NCI-H2081 (cell line): ENCODE measurements around the gene IL11RA.
"Not testable (repeated sequence)": the region's sequence is repeated elsewhere in the genome, so short reads cannot be mapped to it uniquely, and the experiment has no call there.

Source experiments
- DNase-seq, 2 experiments: peaks; one replicate each; lab custom pipeline; 2025; lab: John Stamatoyannopoulos, UW

Gene IL11RA

DNA sequence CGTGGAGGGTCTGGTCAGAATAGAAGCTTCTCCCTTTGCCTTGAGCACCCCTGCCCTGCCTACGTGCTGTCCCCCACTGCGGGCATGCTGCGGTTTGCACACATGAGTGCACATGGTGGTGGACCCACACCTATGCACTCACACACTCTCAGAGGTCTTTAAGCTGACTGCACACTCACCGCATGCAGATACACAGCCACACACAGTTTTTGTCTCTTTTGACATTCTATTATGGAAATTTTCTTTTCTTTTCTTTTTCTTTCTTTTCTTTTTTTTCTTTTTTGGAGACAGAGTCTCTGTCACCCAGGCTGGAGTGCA, 22.5 kb upstream of the IL11RA start:
- no peak for DNase-seq

DNA sequence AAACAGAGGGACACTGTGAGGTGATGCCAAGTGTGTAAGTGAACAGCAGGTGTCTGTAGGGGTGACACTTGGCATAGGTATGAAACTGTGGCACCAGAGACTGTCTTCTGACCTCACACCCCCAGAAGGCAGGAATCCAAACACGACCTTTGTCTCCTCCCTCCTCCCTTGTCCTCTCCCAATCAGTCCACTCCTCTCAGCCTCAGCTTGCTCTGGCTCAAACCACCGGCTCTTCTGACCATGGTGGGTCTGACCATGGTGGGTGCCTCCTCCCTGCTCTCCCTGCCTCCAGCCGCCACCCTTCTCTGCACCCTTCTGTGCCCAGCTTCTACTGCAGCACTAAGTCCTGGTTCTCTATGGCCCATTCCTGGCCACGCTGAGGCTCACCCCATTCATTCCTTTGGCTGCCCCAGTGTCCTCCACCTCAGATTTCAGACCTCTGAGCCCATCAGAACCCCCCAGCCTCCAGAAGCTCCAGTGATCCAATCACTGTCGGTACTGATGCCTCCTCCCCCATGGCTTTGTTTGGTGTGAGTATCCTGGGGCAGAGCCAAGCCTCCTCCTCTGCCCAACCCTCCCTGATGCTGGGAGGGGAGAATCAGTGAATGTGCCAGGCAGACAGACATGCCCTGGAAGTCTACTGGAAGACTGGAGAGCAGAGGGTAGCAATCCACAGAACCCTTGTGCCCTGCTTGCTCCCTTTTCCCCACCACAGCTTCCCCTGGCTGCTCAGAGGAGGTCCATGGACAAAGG, 21.4 kb upstream of the IL11RA start:
- no peak for DNase-seq

DNA sequence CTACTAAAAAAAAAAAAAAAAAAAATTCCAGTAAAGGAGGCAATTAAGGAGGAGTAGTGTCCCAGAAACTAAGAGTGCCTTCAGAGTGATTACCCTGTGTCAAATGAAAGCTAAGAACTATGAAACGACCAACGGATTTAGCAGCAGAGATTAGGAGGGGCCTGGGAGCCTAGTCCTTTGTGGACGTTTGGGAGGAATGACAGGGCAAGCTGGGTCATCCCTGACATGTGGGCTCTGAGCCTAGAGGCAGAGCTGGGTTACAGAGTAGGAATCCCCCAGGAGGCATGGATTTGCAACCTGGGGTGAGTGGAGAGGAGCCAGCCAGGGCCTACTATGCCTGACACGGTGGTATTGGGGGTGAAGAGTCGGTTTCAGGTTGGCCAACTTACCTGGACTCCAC, 18.8 kb upstream of the IL11RA start:
- DNase-seq: no peak

DNA sequence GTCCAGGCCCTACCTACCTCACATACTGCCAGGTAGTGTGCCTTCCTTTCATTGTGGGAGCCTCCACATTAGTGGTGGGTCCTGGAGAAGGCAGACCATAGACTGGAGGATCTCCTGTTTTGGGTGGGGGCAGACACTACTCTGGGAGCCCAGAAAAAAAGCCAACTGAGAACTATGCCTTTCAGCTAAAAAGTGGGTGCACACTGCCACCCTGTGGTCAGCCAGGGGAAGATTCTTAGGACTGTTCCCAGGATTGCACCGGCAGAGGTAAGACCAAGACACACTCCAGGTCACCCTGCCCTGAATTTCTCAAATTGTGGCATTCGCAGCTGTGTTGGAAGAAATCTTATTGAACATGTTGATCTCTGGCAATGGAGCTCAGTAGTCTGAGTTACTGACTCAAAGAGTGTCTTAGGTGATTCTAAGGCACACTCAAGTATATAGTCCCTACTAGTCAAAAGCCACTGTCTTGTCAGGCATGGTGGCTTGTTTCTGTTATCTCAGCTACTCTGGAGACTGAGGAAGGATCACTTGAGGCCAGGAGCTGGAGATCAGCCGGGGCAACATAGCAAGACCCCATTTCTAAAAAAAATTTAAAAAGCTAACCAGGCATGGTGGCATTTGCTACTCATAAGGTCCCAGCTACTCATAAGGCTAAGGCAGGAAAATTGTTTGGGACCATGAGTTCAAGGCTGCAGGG, 18.0 kb upstream of the IL11RA start:
- peak; percentile 55 to 72 for DNase-seq

DNA sequence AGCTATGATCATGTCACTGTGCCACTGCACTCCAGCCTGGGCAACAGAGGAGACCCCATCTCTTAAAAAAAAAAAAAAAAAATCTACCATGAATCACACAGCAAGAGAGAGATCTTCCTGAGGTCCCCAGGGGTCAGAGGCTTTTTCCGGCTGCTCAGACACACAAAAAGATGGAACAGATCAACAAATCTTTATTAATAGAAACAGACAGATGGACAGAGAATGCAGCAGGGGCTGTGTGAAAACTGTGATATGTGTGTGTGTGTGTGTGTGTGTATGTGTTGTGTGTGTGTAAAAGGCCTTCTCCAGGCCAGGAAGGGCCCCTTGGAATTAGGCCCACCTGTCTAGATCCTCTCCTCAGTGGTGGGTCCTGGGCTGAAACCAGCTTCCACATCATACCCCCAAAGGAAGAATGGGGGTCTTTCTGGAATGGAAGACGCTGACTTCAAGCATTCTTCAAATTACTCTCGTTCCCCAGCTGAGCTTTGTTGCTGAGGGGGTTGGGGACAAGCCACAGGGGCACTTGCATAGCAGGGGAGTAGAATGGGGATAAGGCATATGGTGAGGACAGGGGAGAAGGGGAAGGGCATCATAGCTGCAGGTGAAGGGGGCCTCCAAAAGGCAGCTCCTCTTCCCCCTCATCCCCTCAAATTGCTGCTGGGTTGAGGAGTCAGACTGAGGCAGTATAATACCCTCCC, 17.3 kb upstream of the IL11RA start:
- no peak for DNase-seq

DNA sequence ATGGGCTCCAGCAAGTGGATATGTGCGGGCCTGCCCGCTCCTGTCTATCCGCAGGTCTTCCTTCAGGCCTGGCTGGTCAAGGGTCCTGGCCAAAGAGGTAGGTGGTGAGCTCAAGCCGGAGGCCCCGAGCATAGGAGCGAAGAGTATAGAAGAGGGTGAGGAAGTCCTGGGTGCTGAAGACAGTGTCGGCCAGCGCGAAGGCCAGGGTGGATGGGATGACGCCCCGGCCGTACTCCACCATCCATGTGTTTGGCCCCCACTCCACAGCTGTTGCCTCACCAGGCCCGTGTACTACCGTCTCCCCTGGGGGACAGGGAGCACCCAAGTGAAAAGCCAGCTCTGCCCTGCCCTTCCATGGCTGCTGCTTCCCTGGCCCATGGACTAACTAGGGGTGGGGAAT, 16.4 kb upstream of the IL11RA start:
- no peak for DNase-seq

DNA sequence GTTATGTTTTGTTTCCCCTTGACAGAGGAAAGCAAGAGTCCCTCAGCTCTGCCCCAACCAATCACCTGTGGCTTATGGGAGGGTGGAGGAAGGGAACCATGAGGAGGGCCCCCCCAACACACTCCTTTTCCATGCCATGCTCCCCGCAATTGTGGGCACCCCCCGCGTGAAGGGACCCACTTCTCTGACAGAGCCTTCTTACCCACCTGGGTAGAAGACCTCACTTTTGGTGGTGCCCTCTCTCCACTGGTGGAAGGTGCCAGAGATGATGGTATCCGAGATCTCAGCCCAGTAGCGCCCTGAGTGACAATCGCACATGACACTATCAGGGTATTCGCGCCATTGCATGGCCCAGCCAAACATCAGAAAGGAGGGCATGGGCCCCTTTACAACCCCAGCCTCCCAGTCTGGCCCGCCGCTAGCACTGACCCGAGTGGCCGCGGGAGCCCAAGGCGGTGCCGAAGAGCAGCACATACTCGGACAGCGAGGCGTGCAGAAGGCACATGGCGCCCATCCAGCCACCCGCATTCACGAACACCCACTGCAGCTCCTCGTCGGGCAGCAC, 15.1 kb upstream of the IL11RA start:
- DNase-seq: peak; percentile 5 to 32

DNA sequence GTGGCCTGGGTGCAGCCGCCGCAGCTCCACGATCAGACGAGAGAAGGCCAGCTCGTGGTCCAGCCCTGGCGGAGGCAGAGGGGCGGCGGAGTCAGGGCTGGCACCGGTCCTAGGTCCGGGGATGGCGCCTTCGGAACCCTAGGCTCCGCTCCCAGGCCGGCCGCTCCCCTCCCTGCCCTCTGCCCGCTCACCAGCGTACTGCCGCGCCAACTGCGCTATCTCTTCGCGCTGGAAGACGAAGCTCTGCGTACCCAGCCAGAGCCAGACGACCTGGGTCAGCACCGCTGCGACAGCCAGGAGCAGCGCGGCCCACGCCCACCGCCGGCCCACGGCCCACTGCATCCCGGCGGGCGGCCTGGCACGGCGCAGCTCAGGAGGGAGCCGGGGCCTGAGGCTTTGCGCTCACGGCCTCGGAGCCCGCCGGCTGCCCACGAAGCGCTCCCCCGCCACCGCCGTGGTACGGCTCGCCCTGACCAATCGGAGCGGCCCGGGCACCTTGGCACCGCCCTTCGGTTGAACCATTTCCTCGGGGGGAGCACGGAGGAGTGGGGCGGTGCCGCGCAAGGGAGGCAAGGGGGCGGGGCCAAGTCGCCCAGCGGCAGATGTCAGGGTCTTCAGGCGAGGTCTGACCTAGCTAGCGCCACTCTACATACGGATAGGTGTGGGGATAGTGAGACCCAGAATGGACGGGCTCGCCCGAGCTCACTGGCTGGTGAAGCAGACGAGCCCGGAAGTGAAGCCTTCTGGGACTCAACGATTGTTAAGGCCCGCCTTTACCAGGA, 14.4 kb upstream of the IL11RA start, which contains the start of gene SIGMAR1:
TSS of gene SIGMAR1 (minus strand) at position 432 of the 782 bp plus-strand sequence. CDS start at position 342, 90 bp downstream.
- DNase-seq: peak; percentile 93 to 95

DNA sequence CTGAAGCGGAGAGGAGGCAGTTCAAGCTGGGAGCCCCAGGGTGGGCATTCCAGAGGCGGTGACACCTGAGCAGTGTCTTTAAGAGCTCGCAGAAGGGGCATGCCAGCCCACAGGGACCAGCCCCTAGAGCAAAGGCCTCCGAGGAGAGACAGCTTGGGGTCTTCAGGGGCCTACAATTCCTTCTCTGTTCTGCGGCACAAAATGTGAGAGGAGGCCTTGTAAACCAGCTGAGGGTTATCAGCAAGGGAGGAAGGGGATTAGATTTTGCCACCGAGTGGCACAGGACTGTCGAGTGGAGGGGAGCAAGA, 13.9 kb upstream of the IL11RA start:
- no peak for DNase-seq

DNA sequence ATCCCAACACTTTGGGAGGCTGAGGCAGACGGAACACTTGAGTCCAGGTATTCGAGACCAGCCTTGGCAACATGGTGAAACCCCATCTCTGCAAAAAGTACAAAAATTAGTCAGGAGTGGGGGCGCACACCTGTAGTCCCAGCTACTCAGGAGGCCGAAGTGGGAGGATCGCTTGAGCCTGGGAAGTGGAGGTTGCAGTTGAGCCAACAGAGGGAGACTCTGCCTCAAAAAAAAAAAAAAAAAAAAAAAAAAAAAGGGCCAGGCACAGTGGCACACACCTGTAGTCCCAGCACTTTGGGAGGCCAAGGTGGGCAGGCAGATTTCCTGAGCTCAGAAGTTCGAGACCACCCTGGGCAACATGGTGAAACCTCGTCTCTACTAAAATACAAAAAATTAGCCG, 12.7 kb upstream of the IL11RA start:
- not testable (repeated sequence) for DNase-seq

DNA sequence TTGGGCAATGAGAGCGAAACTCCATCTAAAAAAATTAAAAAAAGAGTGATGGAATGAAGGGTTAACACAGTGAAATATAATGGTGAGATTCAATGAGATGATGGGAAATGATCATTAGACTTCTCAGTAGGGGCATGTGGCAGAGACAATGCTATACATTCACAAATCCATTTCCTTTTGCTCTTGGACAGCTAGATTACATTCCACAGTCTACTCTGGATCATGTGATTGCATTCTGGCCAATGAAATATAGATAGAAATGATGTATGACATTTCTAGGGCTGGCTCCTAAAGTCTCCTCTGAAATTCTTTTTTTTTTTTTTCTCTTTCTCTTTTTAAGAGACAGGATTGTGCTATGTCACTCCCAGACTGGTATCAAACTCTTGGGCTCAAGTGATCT, 9.3 kb upstream of the IL11RA start:
- DNase-seq: no peak

DNA sequence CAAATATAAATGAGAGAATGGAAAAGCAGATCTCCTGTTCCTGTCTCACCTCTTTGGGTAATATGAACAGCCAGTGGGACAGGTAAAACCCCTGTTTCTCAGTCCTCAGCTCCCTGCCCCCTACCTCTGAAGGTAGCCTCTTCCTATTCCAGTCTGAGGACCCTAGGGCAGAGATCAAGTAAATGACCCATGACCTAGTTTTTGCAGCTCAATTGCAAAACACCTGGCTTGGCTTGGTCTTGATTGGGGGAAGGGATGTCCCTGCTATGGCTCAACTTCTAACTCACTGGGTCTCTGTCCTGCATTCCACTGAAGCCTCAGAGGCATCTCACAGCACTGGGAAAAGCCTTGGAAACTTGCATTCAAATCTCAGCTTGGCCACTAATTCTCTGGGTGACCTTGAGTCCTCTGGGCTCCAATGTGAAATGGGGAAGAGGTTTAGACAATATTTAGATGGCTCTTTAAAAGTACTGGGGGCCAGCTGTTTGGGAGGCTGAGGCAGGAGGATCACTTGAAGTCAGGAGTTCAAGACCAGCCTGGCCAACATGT, 7.1 kb upstream of the IL11RA start:
- no peak for DNase-seq

DNA sequence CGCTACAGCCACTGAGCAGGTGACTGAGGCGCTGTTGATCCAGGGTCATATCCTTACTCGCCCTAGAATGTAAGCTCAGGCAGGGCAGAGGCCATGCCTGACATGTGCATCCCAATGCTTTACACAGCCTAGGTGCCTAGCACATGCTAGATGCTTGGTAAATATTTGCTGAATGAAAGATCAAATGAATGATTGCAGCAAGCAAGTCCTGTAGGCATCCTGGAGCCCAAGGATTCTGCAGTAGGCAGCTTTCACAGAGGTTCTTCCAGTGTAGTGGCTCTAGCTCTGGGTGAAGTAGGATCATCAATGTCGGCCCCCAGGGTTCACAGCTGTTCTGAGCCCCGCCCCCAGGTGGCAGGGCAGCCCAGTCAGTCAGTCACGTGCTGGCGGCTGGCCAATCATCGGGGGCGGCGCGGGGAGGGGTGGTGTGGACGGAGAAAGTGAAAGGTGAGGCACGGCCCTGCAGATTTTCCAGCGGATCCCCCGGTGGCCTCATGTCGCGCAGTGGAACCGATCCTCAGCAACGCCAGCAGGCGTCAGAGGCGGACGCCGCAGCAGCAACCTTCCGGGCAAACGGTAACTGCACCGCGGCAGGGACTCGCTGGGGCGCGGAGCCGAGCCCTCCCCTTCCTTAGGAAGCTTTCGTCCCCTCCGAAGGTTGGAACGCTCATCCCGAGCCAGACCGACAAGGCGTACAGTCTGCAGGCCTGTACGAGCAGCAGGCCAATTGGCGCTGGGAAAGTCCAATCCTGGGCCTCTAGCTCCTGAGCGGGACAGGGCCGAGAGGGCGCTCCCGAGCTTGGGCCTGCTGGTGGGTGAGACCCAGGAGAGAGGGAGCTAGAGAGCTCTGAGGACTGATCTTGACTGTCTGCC, 5.5 kb upstream of the IL11RA start, which contains the start of gene GALT:
TSS of gene GALT (plus strand) at position 465 of the 873 bp plus-strand sequence. CDS start at position 495, 30 bp downstream.
- peak; percentile 90 to 92 for DNase-seq

DNA sequence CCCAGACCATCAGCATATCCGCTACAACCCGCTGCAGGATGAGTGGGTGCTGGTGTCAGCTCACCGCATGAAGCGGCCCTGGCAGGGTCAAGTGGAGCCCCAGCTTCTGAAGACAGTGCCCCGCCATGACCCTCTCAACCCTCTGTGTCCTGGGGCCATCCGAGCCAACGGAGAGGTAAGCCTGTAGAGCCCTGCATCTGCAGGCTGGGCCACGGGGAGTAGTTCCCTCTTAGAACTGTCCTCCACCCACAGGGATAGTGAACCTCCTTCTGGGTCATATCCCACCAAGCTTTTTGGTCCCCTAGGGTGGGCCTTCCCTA, 4.9 kb upstream of the IL11RA start:
- DNase-seq: no peak

DNA sequence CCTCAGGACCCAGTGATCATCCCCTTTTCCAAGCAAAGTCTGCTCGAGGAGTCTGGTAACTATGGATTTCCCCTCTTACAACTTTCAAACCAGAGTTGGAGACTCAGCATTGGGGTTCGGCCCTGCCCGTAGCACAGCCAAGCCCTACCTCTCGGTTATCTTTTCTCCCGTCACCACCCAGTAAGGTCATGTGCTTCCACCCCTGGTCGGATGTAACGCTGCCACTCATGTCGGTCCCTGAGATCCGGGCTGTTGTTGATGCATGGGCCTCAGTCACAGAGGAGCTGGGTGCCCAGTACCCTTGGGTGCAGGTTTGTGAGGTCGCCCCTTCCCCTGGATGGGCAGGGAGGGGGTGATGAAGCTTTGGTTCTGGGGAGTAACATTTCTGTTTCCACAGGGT, 4.3 kb upstream of the IL11RA start:
- DNase-seq: no peak

DNA sequence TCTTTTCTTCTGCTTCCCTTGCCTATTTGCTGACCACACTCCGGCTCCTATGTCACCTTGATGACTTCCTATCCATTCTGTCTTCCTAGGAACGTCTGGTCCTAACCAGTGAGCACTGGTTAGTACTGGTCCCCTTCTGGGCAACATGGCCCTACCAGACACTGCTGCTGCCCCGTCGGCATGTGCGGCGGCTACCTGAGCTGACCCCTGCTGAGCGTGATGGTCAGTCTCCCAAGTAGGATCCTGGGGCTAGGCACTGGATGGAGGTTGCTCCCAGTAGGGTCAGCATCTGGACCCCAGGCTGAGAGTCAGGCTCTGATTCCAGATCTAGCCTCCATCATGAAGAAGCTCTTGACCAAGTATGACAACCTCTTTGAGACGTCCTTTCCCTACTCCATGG, 3.3 kb upstream of the IL11RA start:
- DNase-seq: no peak

DNA sequence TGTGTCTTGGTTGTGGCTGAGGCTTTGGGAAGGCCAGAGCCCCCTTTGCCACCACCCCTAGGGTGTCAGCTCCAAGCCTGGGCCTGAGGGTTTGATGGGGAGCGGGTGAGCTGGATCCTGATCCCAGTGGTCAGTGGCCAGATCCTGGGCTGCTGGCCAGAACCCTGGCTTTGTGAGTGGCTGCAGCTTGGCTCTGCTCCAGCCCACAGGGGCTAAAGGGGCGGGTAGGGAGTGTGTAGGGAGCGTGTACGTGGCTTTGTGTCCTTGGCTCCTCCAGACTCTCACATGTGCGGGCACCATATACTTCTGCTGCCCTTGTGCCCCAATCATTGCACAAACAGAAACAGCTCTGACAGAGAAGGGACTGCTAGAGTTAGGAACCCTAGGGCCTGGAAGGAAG, 1.2 kb upstream of the IL11RA start:
- no peak for DNase-seq

DNA sequence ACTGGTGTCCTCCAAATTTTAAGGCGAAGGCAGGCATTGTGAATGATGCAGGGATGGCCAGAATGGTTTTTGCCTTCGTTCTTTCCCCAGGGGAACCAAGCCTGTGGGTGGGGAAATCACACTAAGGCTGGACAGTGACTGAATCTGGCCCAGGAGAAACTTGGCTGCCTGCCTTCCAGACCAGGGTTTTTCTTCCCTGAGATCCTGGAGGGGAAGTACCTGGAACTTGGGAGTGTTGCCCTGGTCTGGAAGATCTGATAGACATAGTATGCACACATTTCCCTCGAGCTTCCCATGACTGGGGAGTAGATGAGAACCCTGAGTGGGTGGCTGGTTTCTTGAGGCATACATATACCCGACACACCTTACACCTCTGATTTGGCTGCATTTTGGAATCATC, 664 bp upstream of the IL11RA start:
- no peak for DNase-seq

DNA sequence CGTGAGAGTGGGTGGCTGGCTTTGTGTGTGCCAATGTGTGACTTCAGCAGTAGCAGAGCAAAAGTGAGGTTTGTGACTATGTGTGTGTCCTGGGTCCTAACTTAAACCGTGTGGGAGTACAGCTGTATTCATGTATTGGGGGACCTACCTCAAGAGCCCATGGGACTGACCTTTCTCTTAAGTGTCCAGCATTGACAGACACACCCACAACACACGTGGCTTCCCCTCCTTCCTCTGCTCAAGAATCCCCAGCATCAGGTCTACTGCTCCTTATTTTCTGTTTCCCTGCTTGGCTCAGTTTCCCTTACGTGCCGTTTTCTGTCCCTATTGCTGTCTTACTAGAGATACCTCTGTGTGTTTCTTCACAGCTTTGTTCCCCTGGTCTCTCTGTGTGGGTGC, 616 bp downstream of the IL11RA start:
- no peak for DNase-seq

DNA sequence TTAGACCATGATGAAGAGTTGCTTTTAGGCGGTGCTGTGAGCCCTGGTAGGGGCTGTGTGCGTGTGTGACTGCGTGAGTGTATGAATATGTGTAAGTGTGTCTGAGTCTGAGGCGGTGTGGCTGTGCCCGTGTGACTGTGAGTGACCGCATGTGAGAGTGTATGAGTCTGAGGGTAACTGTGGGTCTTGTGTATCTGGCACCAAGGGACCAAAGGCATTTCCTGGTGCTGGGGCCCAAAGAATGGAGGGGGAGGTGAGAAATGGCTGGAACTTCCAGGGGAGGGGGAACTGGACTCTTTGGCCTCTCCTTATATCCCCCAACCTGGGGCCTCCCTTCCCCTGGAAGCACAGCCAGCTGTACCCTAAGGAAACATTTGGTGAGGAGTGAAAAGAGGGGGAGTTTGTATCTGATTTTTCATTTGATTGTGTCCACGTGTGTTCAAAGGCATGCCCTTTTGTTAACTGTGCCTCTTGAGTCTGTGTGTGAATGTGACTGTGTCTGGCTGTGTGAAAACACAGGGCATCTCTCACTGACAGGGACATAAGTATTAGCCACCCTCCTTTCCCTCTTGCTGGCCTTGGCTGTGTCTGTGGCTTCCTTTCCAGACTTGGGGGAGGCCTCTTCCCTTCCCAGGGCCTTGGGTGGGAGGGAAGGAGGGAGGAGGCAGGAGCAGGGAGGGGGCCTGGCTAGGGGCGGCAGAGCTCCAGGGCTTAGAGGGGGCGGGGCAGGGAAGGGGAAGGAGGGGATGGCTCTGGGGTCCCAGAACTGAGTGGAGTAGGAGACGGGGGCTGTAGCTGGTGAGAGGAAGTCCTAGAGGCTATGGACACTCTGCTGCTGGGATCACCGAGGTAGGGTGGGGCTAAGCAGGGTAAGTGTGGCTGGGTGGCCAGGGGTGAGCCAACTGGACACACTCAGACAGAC, 1.4 kb downstream of the IL11RA start:
- DNase-seq: no peak
